ENCODE results near the gene ANKRD27.
A peak's percentile ranks its signal among the peaks of the same experiment; 100 is the strongest.
"Not testable (repeated sequence)": the region's sequence is repeated elsewhere in the genome, so short reads cannot be mapped to it uniquely, and the experiment has no call there.

Gene ANKRD27

GRCh38 chr19:32674931-32675719 is at the start of gene ANKRD27:
ANKRD27 (minus strand) TSS chr19:32675180; CDS start chr19:32659015, 16,165 bp downstream.
- DNase-seq (ENCODE audit: low read depth in 1 of 2, low spot score in 1 of 2) = peak; percentile 94 to 98

DNA sequence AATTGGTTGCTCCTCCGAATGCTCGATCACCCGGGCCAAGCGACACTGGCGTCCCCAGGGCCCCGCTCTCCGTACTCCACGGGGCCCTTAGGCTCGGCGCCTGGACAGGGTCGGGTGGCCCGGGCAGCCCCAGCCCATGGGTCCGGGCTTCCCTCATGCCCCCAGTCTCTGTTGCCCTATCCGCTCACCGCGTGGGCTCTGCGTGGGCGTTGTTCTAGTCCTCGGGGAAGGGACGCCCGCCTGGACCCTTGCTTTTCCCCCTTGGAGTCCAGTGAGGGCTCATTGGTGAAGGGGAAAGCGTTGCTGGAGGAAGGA is 45.9 kb upstream of the ANKRD27 start:
- no peak for DNase-seq (ENCODE audit: low read depth in 1 of 2, low spot score in 1 of 2)

GRCh38 chr19:32720216-32720935 is 45.4 kb upstream of the ANKRD27 start:
- no peak for DNase-seq (ENCODE audit: low read depth in 1 of 2, low spot score in 1 of 2)

- no peak for DNase-seq (ENCODE audit: low read depth in 1 of 2, low spot score in 1 of 2)
These were observed 44.7 kb upstream of the ANKRD27 start, which contains the start of gene TDRD12 for GRCh38 chr19:32719611-32720059. TDRD12 (plus strand) TSS chr19:32719767; CDS start chr19:32720073, 306 bp downstream.

GRCh38 chr19:32718286-32718685 is 43.3 kb upstream of the ANKRD27 start:
- DNase-seq (ENCODE audit: low read depth in 1 of 2, low spot score in 1 of 2) = no peak

- no peak for DNase-seq (ENCODE audit: low read depth in 1 of 2, low spot score in 1 of 2)
These were observed 42.5 kb upstream of the ANKRD27 start for GRCh38 chr19:32717496-32717895.

- not testable (repeated sequence) for DNase-seq (ENCODE audit: low read depth in 1 of 2, low spot score in 1 of 2)
These were observed 41.2 kb upstream of the ANKRD27 start for GRCh38 chr19:32716203-32716602.

DNA sequence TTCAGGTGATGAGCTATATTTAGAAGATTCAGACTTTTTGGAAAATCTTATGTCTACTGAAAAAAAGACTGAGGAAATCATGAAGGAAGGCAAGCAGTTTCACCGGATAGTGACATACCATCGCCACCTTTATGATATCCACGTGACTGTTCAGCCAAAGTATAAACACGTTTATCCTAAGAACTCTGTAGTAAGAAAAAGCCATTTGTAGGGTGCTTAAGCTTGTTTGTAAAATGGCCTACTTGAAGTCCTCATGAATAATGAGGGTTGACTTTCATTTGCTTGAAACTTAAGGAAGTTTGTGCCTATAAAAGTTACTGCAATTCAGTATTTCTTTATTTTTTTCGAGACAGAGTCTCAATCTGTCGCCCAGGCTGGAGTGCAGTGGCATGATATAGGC is 36.8 kb upstream of the ANKRD27 start:
- no peak for DNase-seq (ENCODE audit: low read depth in 1 of 2, low spot score in 1 of 2)

GRCh38 chr19:32709032-32709431 is 34.1 kb upstream of the ANKRD27 start:
- DNase-seq (ENCODE audit: low read depth in 1 of 2, low spot score in 1 of 2) = no peak

GRCh38 chr19:32708457-32708856 is 33.5 kb upstream of the ANKRD27 start:
- DNase-seq (ENCODE audit: low read depth in 1 of 2, low spot score in 1 of 2) = no peak

GRCh38 chr19:32704006-32704405 is 29.0 kb upstream of the ANKRD27 start:
- DNase-seq (ENCODE audit: low read depth in 1 of 2, low spot score in 1 of 2) = not testable (repeated sequence)

DNA sequence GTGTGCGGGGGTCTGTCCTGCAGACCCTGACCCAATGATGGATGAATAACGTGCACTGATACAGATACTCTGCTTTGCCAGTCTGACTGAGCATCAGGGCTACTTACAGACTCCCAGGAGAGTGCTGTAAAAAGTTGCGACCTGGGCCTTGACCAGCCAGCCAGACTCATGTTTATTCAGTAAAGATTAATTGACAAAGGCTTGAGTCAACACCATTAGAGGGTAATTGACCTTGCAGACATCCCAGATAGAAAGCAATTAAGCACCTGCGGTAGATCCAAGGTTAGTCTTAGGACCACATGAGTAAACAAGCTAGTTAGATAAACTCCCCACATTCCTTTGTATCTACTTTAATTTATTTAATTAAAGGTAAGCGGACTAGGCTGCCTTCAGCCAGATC is 27.0 kb upstream of the ANKRD27 start:
- no peak for DNase-seq (ENCODE audit: low read depth in 1 of 2, low spot score in 1 of 2)

- DNase-seq (ENCODE audit: low read depth in 1 of 2, low spot score in 1 of 2) = not testable (repeated sequence)
These were observed 25.1 kb upstream of the ANKRD27 start for GRCh38 chr19:32700129-32700528.

DNA sequence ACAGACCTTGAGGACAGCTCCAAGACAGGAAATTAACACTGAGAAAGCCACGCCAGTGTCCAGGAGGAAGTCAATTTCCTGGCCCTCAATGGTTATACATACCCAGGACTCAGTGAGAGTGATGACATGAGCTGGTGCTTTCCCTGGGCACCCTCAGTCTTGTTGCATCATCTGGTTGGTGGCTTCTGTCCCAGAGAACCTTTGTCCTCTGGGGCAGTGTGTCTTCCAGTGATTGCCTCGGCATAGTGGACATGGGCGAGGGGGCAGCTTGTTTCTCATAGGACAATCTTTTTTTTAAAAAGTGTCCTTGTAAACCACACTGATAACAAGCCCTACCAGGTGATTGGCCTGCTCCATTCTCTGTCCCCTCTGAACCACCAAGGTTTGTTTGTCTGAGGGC is 21.8 kb upstream of the ANKRD27 start:
- not testable (repeated sequence) for DNase-seq (ENCODE audit: low read depth in 1 of 2, low spot score in 1 of 2)

DNA sequence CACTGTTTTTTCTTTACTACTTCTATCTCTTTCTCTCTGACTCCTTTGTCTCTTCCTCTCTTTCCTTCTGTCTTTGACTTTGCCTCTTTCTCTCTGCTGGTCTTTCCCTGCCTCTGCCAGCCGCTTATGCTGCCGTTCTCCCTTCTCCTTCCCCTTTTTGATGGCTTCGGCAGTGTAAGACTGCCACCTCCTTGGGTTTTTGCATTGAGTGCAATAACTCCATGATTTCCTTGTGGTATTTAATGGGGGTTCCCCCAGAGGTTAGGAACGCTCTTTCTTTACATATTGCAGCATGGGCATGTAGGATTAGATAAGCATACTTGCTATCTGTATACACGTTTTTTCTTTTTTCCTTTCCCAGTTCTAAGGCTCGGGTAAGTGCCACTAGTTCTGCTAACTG is 20.5 kb upstream of the ANKRD27 start:
- not testable (repeated sequence) for DNase-seq (ENCODE audit: low read depth in 1 of 2, low spot score in 1 of 2)

GRCh38 chr19:32694851-32695250 is 19.9 kb upstream of the ANKRD27 start:
- DNase-seq (ENCODE audit: low read depth in 1 of 2, low spot score in 1 of 2) = not testable (repeated sequence)

- DNase-seq (ENCODE audit: low read depth in 1 of 2, low spot score in 1 of 2) = not testable (repeated sequence)
These were observed 19.3 kb upstream of the ANKRD27 start for GRCh38 chr19:32694316-32694715.

- DNase-seq (ENCODE audit: low read depth in 1 of 2, low spot score in 1 of 2) = not testable (repeated sequence)
These were observed 18.4 kb upstream of the ANKRD27 start for GRCh38 chr19:32693151-32694108.

- no peak for DNase-seq (ENCODE audit: low read depth in 1 of 2, low spot score in 1 of 2)
These were observed 17.7 kb upstream of the ANKRD27 start for GRCh38 chr19:32692727-32693061.

DNA sequence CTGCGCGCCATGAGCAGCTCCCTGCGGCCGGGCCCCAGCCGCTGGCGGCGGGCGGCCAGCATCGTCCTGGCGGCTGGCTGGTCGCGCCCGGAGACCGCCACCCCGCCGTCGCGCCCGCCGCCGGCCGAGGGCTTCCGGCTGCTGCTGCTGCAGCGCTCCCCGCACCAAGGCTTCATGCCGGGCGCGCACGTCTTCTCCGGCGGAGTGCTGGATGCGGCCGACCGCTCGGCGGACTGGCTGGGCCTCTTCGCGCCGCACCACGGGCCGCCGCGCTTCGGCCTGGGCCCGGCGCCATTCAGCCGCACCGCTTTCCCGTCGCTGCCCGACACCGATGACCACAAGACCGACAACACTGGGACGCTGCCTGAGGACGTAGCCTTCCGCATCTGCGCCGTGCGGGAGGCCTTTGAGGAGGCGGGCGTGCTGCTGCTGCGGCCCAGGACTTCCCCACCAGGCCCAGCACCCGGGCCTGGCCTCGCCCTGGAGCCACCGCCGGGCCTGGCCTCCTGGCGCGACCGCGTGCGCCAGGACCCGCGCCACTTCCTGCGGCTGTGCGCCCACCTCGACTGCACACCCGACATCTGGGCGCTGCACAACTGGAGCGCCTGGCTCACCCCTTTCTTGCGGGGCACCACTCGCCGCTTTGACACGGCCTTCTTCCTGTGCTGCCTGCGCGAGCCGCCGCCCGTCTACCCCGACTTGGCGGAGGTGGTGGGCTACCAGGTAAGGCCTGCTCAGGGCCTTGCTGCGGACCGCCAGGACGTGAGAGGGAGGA is 17.2 kb upstream of the ANKRD27 start:
- peak in 1 of 2 donors; percentile 26 for DNase-seq (ENCODE audit: low read depth in 1 of 2, low spot score in 1 of 2)

Measured in activated T-helper 1 cell treated with anti-CD3 and anti-CD28 coated beads, Interleukin-2, amount 50 U/mL, for 16 hours (primary cell).